B cell (primary cell): ENCODE results near the gene NDFIP1. TPM values are rescaled to one million over a fixed set of nuclear protein-coding genes. Genes with fewer than 3 reads are reported as not detected.

Source experiments
- ATAC-seq: fragments of 200-7000 bp; cut with Tn5 transposase; one replicate; pipeline ENCODE4 v1.10.0; 2021; ENCODE audit warnings: low read depth, mild to moderate bottlenecking, moderate number of reproducible peaks, moderate library complexity
- CTCF ChIA-PET: fragments of 350-600 bp; sonication (Branson Sonifier 250); formaldehyde crosslinking; loops from one replicate; lab custom pipeline; 2021; ENCODE audit warnings: antibody characterized with exemption, inconsistent platforms; lab: Charles Lee
- POLR2A ChIA-PET: fragments of 350-600 bp; sonication (Branson Sonifier 250); formaldehyde crosslinking; loops from one replicate; lab custom pipeline; 2021; ENCODE audit warnings: antibody characterized with exemption; lab: Charles Lee
- DNase-seq: peaks from one replicate; pipeline ENCODE4 v3.0.0; 2013
- H2AFZ ChIP-seq: 2 replicates; pipeline ENCODE4 v1.6.1; 2012; ENCODE audit warnings: mild to moderate bottlenecking, low read depth, low read length; ENCODE audit not compliant: insufficient read depth, poor library complexity, severe bottlenecking
- H3K27ac ChIP-seq, 2 donors: 1 replicate in 1 of 2; 2 replicates in 1 of 2; pipeline ENCODE4 v1.5.1; 2012 to 2013; ENCODE audit warnings: low read length in 2 of 2, mild to moderate bottlenecking in 2 of 2, moderate library complexity in 1 of 2
- H3K27me3 ChIP-seq, 4 experiments: fragments of 200-600 bp in 1 of 4; sonication (generic) in 1 of 4; replicated peaks in 1 of 4; 1 replicate in 2 of 4; 2 replicates in 2 of 4; pipeline versions ENCODE4 v1.6.1 to v1.7.0; 2013 to 2016; ENCODE audit warnings: low read length in 3 of 4, mild to moderate bottlenecking in 2 of 4, mixed read lengths in 1 of 4, moderate library complexity in 1 of 4; ENCODE audit not compliant: insufficient read depth in 4 of 4, control insufficient read depth in 3 of 4; ENCODE audit errors: control extremely low read depth in 1 of 4
- H3K36me3 ChIP-seq, 2 experiments: replicated peaks in 1 of 2; 1 replicate in 1 of 2; 2 replicates in 1 of 2; pipeline versions ENCODE4 v1.6.1 to v1.7.1; 2013; ENCODE audit warnings: low read length in 1 of 2; ENCODE audit not compliant: insufficient read depth in 2 of 2, control insufficient read depth in 1 of 2; ENCODE audit errors: control extremely low read depth in 1 of 2, extremely low read depth in 1 of 2
- H3K4me1 ChIP-seq, 2 donors: fragments of 200-600 bp in 1 of 2; sonication (generic) in 1 of 2; 1 replicate in 1 of 2; 2 replicates in 1 of 2; pipeline versions ENCODE4 v1.5.1 to v1.6.1; 2013 to 2017; ENCODE audit warnings: low read length in 2 of 2; ENCODE audit not compliant: control insufficient read depth in 2 of 2, insufficient read depth in 2 of 2
- H3K4me2 ChIP-seq: replicated peaks from 2 replicates; pipeline ENCODE3; 2012; ENCODE audit warnings: mild to moderate bottlenecking, low read depth, low read length; ENCODE audit not compliant: poor library complexity, severe bottlenecking
- H3K4me3 ChIP-seq, 5 experiments: fragments of 200-600 bp in 1 of 5; sonication (generic) in 1 of 5; 1 replicate in 3 of 5; 2 replicates in 2 of 5; pipeline versions ENCODE4 v1.5.1 to v1.7.0; 2011 to 2016; ENCODE audit warnings: low read length in 4 of 5, mild to moderate bottlenecking in 4 of 5, low read depth in 2 of 5, control low read depth in 1 of 5, moderate library complexity in 1 of 5; ENCODE audit not compliant: insufficient read depth in 1 of 5; ENCODE audit errors: control extremely low read depth in 1 of 5, extremely low read depth in 1 of 5
- H3K79me2 ChIP-seq: fragments of 200-600 bp; sonication (generic); one replicate; pipeline ENCODE4 v1.6.0; 2016; ENCODE audit warnings: low read length; ENCODE audit not compliant: control insufficient read depth, insufficient read depth
- H3K9ac ChIP-seq: fragments of 200-600 bp; sonication (generic); 2 replicates; pipeline ENCODE4 v1.6.1; 2017; ENCODE audit warnings: mild to moderate bottlenecking, low read length, moderate library complexity
- H3K9me3 ChIP-seq, 3 donors: one replicate each; pipeline versions ENCODE4 v1.6.1 to v1.7.1; 2013; ENCODE audit warnings: low read length in 2 of 3; ENCODE audit not compliant: control insufficient read depth in 2 of 3, insufficient read depth in 1 of 3; ENCODE audit errors: control extremely low read depth in 1 of 3
- H4K20me1 ChIP-seq: 2 replicates; pipeline ENCODE4 v1.6.0; 2012; ENCODE audit warnings: mild to moderate bottlenecking, low read length; ENCODE audit not compliant: insufficient read depth, control insufficient read depth, poor library complexity, severe bottlenecking
- H3K27ac Mint-ChIP-seq: one replicate; pipeline ENCODE4 v1.8.0; 2021; ENCODE audit warnings: mixed read lengths
- H3K27me3 Mint-ChIP-seq: one replicate; pipeline ENCODE4 v1.8.0; 2021; ENCODE audit warnings: mixed read lengths
- H3K4me1 Mint-ChIP-seq: one replicate; pipeline ENCODE4 v1.8.0; 2021; ENCODE audit warnings: mixed read lengths
- H3K4me3 Mint-ChIP-seq: one replicate; pipeline ENCODE4 v1.8.0; 2021; ENCODE audit warnings: mixed read lengths
- H3K9me3 Mint-ChIP-seq: one replicate; pipeline ENCODE4 v1.8.0; 2022; ENCODE audit warnings: mixed read lengths; ENCODE audit not compliant: insufficient read depth
- CTCF ChIP-seq: fragments of 200-600 bp; IDR thresholded peaks from one replicate; pipeline ENCODE4 v1.8.0; 2022; ENCODE audit warnings: antibody characterized with exemption, mild to moderate bottlenecking
- EZH2 ChIP-seq: IDR thresholded peaks from 2 replicates; pipeline ENCODE4 v1.6.1; 2012; ENCODE audit warnings: borderline replicate concordance, low read depth, mild to moderate bottlenecking, moderate library complexity, low read length; ENCODE audit not compliant: insufficient read depth, poor library complexity, severe bottlenecking
- WGBS: methylation state at CpG from one replicate; pipeline ENCODE4 v1.1.5; 2013; ENCODE audit warnings: missing lambda C conversion rate; ENCODE audit not compliant: insufficient coverage; 5-methylcytosine and 5-hydroxymethylcytosine counted together
- intact Hi-C: fragments of 100-400 bp; cut with micrococcal nuclease; formaldehyde crosslinking; loops from one replicate; pipeline ENCODE4 v1.10.0; 2022
- polyA plus RNA-seq: library from polyadenylated mRNA; depleted of rRNA; stranded (reverse); fragments of >200 nt; gene quantifications from 2 replicates; pipeline ENCODE4 v1.2.3, GENCODE V29; 2012
- total RNA-seq, 2 donors: library from RNA; stranded (reverse); fragments of 120-200 nt in 1 of 2; gene quantifications; 1 replicate in 1 of 2; 2 replicates in 1 of 2; pipeline versions ENCODE4 v1.2.3 to v1.2.4, GENCODE V29; 2013 to 2022

Gene NDFIP1
- total and polyA plus RNA-seq, 2 donors (not counting 1 experiment from before 2014, with no cell fraction given): 10.6 to 34.6 TPM

- no peak overlapping the region for H3K9ac ChIP-seq
- no peaks in the 10 kb centered on the region for H3K36me3 ChIP-seq
- no peak overlapping the region for H3K4me3 ChIP-seq
- POLR2A ChIA-PET: no interaction called here
- no peak for DNase-seq
- H4K20me1 ChIP-seq: no peaks in the 10 kb centered on the region
- Mint-ChIP-seq H3K27ac (no peak overlapping the region), H3K9me3 (no peaks in the 10 kb centered on the region), H3K4me1 (peaks cover 8% of the 10 kb centered on the region), H3K27me3 (peaks cover 15% of the 10 kb centered on the region), H3K4me3 (no peak overlapping the region)
- CTCF ChIA-PET: no interaction called here
- H3K9me3 ChIP-seq: no peaks in the 10 kb centered on the region
- intact Hi-C loops: no loop called here
- no peak overlapping the region for H2AFZ ChIP-seq
- H3K27me3 ChIP-seq: no peaks in the 10 kb centered on the region
- no peak for ATAC-seq
- no peaks in the 10 kb centered on the region for H3K79me2 ChIP-seq
- TF ChIP-seq CTCF: no peak
- TF ChIP-seq EZH2: no peak
- H3K4me2 ChIP-seq: no peak overlapping the region
- H3K4me1 ChIP-seq: peaks cover 0 to 4% of the 10 kb centered on the region in 2 donors
- WGBS: no CpG with 5 or more reads among the region's 2 CpGs
- no peak overlapping the region for H3K27ac ChIP-seq
These were observed 10.3 kb upstream of the NDFIP1 start for GRCh38 chr5:142098275-142098674.

DNA sequence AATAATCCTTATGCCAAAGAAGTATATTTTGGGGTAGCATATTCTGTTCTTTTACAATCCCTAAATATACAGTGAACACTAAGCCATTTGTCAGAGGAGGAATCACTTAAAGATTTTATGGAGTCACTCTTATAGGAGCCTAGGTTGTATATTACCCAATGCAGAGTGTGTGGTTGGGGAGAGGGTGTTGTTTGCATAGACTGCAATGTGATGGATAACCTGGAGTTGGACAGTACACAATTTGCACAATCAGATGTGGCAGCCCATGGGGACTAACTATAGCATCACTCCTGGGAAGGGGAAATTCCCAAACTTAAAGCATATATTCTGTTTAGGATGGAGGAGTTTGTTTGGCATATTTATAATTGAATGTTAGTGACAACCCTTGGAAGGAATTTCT, 9.6 kb upstream of the NDFIP1 start:
- ChIA-PET CTCF (no interaction called here), POLR2A (no interaction called here)
- peaks cover 8% of the 10 kb centered on the region for H3K4me1 Mint-ChIP-seq
- Histone ChIP-seq H2AFZ (no peak overlapping the region), H3K9ac (no peak overlapping the region), H4K20me1 (no peaks in the 10 kb centered on the region), H3K79me2 (no peaks in the 10 kb centered on the region), H3K27ac (no peak overlapping the region), H3K27me3 (no peaks in the 10 kb centered on the region), H3K36me3 (no peaks in the 10 kb centered on the region), H3K4me1 (peaks cover 0 to 4% of the 10 kb centered on the region in 2 donors), H3K4me2 (no peak overlapping the region), H3K9me3 (no peaks in the 10 kb centered on the region), H3K4me3 (no peak overlapping the region)
- ATAC-seq (no peak), DNase-seq (no peak)
- no peak for TF ChIP-seq CTCF
- TF ChIP-seq EZH2: no peak
- intact Hi-C loops: no loop called here
- peaks cover 15% of the 10 kb centered on the region for H3K27me3 Mint-ChIP-seq
- no peak overlapping the region for H3K27ac Mint-ChIP-seq
- no peak overlapping the region for H3K4me3 Mint-ChIP-seq
- no peaks in the 10 kb centered on the region for H3K9me3 Mint-ChIP-seq
